VCaP (cell line): Measurements from ENCODE around the gene RAMP2.
"Not testable (repeated sequence)": the region's sequence is repeated elsewhere in the genome, so short reads cannot be mapped to it uniquely, and the experiment has no call there.

Experiments
- H3K27ac ChIP-seq: fragments of 450-650 bp; 2 replicates; pipeline ENCODE4 v1.5.1; 2017
- CTCF ChIP-seq: fragments of 450-650 bp; conservative IDR thresholded peaks from 2 replicates; pipeline ENCODE4 v1.5.1; 2017; ENCODE audit warnings: mild to moderate bottlenecking, moderate library complexity

RAMP2 gene

GRCh38 chr17:42754782-42755181 lies 6.2 kb upstream of the RAMP2 start:
- H3K27ac ChIP-seq, result peak overlapping the region; percentile 17
- no peak for TF ChIP-seq CTCF

- H3K27ac ChIP-seq, result no peak overlapping the region
- no peak for TF ChIP-seq CTCF
These were observed 910 bp upstream of the RAMP2 start for GRCh38 chr17:42759982-42760651.

- peak overlapping the region; percentile 61; the same call in 1 of the 2 replicates for H3K27ac ChIP-seq
- no peak for TF ChIP-seq CTCF
These were observed 611 bp downstream of the RAMP2 start for GRCh38 chr17:42761638-42762037.

GRCh38 chr17:42766124-42766523 lies 5.1 kb downstream of the RAMP2 start:
- TF ChIP-seq CTCF, result no peak
- H3K27ac ChIP-seq, result no peak overlapping the region

GRCh38 chr17:42767512-42767911 lies 6.5 kb downstream of the RAMP2 start:
- no peak for TF ChIP-seq CTCF
- no peak overlapping the region for H3K27ac ChIP-seq

- not testable (repeated sequence) for H3K27ac ChIP-seq
These were observed 7.0 kb downstream of the RAMP2 start for GRCh38 chr17:42768006-42768405.

GRCh38 chr17:42769964-42770363 lies 8.9 kb downstream of the RAMP2 start:
- H3K27ac ChIP-seq, result not testable (repeated sequence)

GRCh38 chr17:42772945-42773289 lies 11.9 kb downstream of the RAMP2 start:
- TF ChIP-seq CTCF, result no peak
- peak overlapping the region; percentile 83 for H3K27ac ChIP-seq
